Muscle layer of duodenum (tissue), 2 donors: ENCODE measurements around the gene NUDT1.

Experiments used
- H3K27ac ChIP-seq: one replicate; pipeline ENCODE4 v1.7.0; 2013; ENCODE audit warnings: mild to moderate bottlenecking, low read length
- H3K27me3 ChIP-seq: one replicate; pipeline ENCODE4 v1.7.0; 2013; ENCODE audit warnings: low read depth, mild to moderate bottlenecking, control low read depth, low read length
- H3K36me3 ChIP-seq, 2 donors: one replicate each; pipeline ENCODE4 v1.7.0; 2013; ENCODE audit warnings: low read length in 2 of 2, control low read depth in 1 of 2, mild to moderate bottlenecking in 1 of 2; ENCODE audit not compliant: insufficient read depth in 2 of 2, control insufficient read depth in 1 of 2
- H3K4me1 ChIP-seq, 2 donors: one replicate each; pipeline ENCODE4 v1.7.0; 2013; ENCODE audit warnings: low read length in 2 of 2, mild to moderate bottlenecking in 2 of 2, control low read depth in 1 of 2, moderate library complexity in 1 of 2; ENCODE audit not compliant: insufficient read depth in 2 of 2, control insufficient read depth in 1 of 2
- H3K4me3 ChIP-seq, 2 donors: one replicate each; pipeline ENCODE4 v1.7.0; 2013; ENCODE audit warnings: low read length in 2 of 2, low read depth in 1 of 2, mild to moderate bottlenecking in 1 of 2
- H3K9me3 ChIP-seq, 2 donors: one replicate each; pipeline ENCODE4 v1.7.0; 2013; ENCODE audit warnings: low read length in 2 of 2, control low read depth in 1 of 2, mild to moderate bottlenecking in 1 of 2; ENCODE audit not compliant: control insufficient read depth in 1 of 2
- donor health status: healthy.

NUDT1 gene

DNA sequence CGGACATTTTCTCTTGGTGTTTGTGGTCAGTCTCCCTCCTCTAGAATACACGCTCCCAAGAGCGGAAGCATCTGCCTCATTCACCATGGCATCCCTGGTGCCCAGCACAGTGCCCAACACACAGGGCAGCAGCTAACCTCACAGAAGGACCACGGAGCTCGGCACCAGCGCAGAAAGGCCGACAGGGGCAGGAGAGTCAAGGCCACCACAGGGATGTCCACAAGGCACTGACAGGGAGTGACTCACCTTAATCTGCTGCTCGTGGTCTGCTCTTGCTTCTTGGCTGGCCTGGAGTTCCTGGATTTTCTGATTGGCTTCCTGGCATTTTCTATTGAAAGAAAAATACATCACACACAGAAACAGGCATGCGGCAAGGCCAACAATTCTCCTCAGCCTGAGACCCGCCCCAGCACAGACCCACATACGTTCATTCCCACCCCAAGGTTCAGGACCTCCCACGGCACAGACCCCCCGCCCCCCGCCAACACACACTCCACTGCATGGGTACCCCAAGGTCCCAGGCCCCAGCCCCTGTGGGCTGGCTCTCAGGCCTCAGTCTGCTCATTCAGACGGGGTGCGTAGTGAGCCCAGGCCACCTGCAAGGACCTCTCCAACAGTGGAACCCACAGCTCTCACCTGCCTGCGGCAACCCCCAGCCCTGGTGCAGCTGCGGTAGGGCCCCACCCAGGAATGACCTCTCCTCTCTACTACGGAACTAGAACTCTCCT is 24.1 kb upstream of the NUDT1 start:
- peaks cover 14 to 86% of the 10 kb centered on the region in 2 donors for H3K36me3 ChIP-seq
- H3K9me3 ChIP-seq: no peaks in the 10 kb centered on the region

GRCh38 chr7:2218444-2218785 is 23.6 kb upstream of the NUDT1 start:
- Histone ChIP-seq H3K9me3 (no peaks in the 10 kb centered on the region), H3K4me1 (no peaks in the 10 kb centered on the region), H3K36me3 (peaks cover 14 to 86% of the 10 kb centered on the region in 2 donors), H3K4me3 (no peak overlapping the region), H3K27me3 (no peaks in the 10 kb centered on the region), H3K27ac (no peak overlapping the region)

More for the DNA sequence above, 24.1 kb upstream of the NUDT1 start:
- Histone ChIP-seq H3K4me3 (no peak overlapping the region), H3K27ac (no peak overlapping the region), H3K27me3 (no peaks in the 10 kb centered on the region), H3K4me1 (no peaks in the 10 kb centered on the region)

DNA sequence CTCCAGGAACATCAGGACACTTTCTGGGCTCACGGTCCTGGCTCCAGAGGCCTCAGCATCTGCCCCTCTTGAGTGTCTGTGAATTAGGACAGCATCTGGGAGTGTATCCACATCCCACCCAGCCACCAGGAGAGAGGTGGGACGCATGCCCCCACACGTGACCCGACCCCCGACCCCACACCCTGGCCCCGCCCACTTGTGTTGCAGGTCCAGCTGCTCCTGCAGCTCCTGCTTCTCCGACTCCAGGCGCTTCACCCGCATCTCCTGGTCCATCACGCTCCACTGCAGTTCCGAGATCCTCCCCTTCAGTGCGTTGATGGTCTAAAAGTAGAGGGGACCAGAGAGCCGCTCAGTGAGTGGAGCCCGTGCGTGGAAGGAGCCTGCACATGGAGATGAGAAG is 22.9 kb upstream of the NUDT1 start:
- no peaks in the 10 kb centered on the region for H3K4me1 ChIP-seq
- no peaks in the 10 kb centered on the region for H3K9me3 ChIP-seq
- H3K27me3 ChIP-seq: no peaks in the 10 kb centered on the region
- no peak overlapping the region for H3K4me3 ChIP-seq
- H3K27ac ChIP-seq: no peak overlapping the region
- H3K36me3 ChIP-seq: peaks cover 14 to 86% of the 10 kb centered on the region in 2 donors

DNA sequence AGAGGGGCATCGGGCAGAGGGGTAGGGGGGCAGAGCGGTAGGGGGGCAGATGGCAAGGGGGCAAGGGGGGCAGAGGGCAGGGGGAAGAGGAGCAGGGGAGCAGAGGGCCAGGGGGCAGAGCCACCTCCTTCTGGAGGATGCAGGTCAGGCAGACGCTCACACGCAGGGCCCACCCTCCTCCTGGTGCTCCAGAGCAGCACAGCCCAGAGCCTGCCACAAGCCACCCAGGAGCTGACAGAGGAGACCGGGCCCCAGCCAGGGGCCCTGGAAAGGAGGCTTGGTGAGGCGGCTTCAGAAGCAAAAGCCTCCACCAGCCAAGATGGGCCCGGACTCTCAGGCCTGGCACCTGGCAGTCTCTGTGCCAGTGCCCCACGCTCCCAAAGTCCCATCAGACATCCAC is 22.4 kb upstream of the NUDT1 start:
- no peaks in the 10 kb centered on the region for H3K9me3 ChIP-seq
- H3K27me3 ChIP-seq: no peaks in the 10 kb centered on the region
- H3K4me3 ChIP-seq: no peak overlapping the region
- H3K36me3 ChIP-seq: peaks cover 14 to 82% of the 10 kb centered on the region in 2 donors
- no peaks in the 10 kb centered on the region for H3K4me1 ChIP-seq
- H3K27ac ChIP-seq: no peak overlapping the region

GRCh38 chr7:2220030-2220429 is 22.0 kb upstream of the NUDT1 start:
- Histone ChIP-seq H3K4me1 (no peaks in the 10 kb centered on the region), H3K9me3 (no peaks in the 10 kb centered on the region), H3K27ac (no peak overlapping the region), H3K27me3 (no peaks in the 10 kb centered on the region), H3K36me3 (peaks cover 18 to 82% of the 10 kb centered on the region in 2 donors), H3K4me3 (no peak overlapping the region)

DNA sequence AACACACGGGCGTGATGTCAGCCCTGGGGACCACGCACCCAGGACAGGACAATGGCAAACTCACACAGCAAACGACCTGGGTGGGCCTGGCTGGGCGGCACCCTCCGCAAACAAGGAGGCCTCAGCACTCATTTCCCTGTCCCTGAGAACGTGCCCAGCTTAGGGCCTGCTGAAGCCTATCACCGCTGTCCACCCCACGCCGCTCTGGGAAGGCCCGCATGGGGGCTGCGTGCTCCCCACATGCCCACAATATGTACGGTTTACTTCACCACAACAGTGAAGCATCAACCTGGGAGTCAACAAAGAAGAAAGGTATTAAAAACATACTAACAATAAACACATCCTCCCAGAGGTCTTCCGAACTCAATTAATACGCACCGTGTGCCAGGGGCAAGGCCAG is 21.5 kb upstream of the NUDT1 start:
- no peak overlapping the region for H3K27ac ChIP-seq
- H3K4me1 ChIP-seq: no peaks in the 10 kb centered on the region
- H3K27me3 ChIP-seq: no peaks in the 10 kb centered on the region
- peaks cover 20 to 82% of the 10 kb centered on the region in 2 donors for H3K36me3 ChIP-seq
- H3K4me3 ChIP-seq: no peak overlapping the region
- no peaks in the 10 kb centered on the region for H3K9me3 ChIP-seq

- no peak overlapping the region for H3K4me3 ChIP-seq
- peaks cover 20 to 82% of the 10 kb centered on the region in 2 donors for H3K36me3 ChIP-seq
- H3K4me1 ChIP-seq: no peaks in the 10 kb centered on the region
- no peak overlapping the region for H3K27ac ChIP-seq
- H3K9me3 ChIP-seq: no peaks in the 10 kb centered on the region
- H3K27me3 ChIP-seq: no peaks in the 10 kb centered on the region
Measured at GRCh38 chr7:2220954-2221353, 21.1 kb upstream of the NUDT1 start.

DNA sequence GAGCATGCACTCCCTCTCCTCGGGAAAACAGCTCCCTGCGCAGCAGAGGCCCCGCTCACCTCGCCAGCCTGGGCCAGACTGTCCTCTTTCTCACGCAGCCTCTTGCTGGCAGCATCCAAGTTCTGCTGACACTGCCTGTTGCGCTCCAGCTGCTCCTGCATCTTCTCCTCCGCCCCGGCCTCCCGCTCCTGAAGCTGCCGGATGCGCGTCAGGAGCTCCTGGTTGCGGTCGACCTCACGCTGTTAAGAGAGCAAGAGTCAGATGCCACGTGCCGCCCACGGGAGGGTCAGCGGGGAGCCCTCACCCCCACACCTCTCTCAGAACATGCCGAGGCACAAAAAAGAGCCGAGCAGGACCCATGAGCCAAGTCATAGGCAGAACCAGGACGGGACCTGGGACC is 19.5 kb upstream of the NUDT1 start:
- Histone ChIP-seq H3K27me3 (no peaks in the 10 kb centered on the region), H3K9me3 (no peaks in the 10 kb centered on the region), H3K4me3 (no peak overlapping the region), H3K36me3 (peaks cover 13 to 81% of the 10 kb centered on the region in 2 donors), H3K4me1 (no peaks in the 10 kb centered on the region), H3K27ac (no peak overlapping the region)

DNA sequence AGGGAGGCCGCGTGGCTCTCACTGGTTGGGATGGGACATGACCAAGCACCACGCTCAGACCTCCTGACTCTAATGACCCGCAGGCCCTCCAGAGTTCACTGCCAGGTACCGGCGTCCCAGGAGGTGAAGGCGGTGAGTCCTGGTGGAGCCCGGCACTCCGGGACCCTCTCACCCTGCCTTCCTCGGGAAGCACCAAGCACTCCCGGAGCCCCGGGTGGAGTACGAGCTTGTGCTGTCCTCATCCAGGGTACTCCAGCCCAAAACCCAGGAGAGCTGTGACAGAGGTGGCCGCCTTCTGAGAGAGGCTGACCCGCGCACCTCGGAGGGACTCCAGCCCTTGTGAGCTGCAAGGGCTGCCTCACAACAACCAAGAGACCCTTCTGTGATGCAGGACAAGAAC is 18.7 kb upstream of the NUDT1 start:
- no peak overlapping the region for H3K27ac ChIP-seq
- no peak overlapping the region for H3K4me3 ChIP-seq
- peaks cover 13 to 80% of the 10 kb centered on the region in 2 donors for H3K36me3 ChIP-seq
- H3K4me1 ChIP-seq: no peaks in the 10 kb centered on the region
- no peaks in the 10 kb centered on the region for H3K9me3 ChIP-seq
- H3K27me3 ChIP-seq: no peaks in the 10 kb centered on the region

DNA sequence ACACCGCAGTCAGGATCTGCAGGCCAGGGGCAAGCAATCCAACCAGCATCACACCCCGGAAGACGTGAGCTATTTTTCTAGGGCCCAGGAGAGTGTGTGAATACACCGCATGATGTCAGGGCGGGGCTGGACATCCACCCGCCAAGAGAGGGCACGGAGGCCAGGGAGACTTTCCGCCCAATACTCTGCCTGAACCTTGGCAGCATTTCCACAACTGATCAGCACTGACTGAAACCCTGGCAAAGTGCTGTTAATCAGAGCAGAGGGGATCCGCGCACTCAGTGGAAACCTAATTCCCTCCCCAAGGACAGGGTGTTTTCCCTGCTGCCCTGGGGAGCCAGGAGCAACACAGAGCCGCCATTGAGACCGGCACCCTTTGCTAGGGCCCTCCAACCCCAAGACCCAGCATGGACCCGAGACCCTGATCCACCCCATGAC is 17.5 kb upstream of the NUDT1 start:
- H3K9me3 ChIP-seq: no peaks in the 10 kb centered on the region
- peaks cover 17 to 73% of the 10 kb centered on the region in 2 donors for H3K36me3 ChIP-seq
- H3K27me3 ChIP-seq: no peaks in the 10 kb centered on the region
- no peaks in the 10 kb centered on the region for H3K4me1 ChIP-seq
- no peak overlapping the region for H3K4me3 ChIP-seq
- no peak overlapping the region for H3K27ac ChIP-seq

- H3K9me3 ChIP-seq: no peaks in the 10 kb centered on the region
- no peak overlapping the region for H3K4me3 ChIP-seq
- H3K27me3 ChIP-seq: no peaks in the 10 kb centered on the region
- H3K27ac ChIP-seq: no peak overlapping the region
- H3K4me1 ChIP-seq: peaks cover 0 to 3% of the 10 kb centered on the region in 2 donors
- H3K36me3 ChIP-seq: peaks cover 19 to 76% of the 10 kb centered on the region in 2 donors
Measured at GRCh38 chr7:2224934-2225333, 17.1 kb upstream of the NUDT1 start.

GRCh38 chr7:2225336-2225735 is 16.7 kb upstream of the NUDT1 start:
- Histone ChIP-seq H3K36me3 (peaks cover 19 to 79% of the 10 kb centered on the region in 2 donors), H3K4me1 (peaks cover 0 to 5% of the 10 kb centered on the region in 2 donors), H3K27me3 (no peaks in the 10 kb centered on the region), H3K4me3 (no peak overlapping the region), H3K9me3 (no peaks in the 10 kb centered on the region), H3K27ac (no peak overlapping the region)
